WERI-Rb-1 (cell line): Measurements from ENCODE around the gene ANO4.
"Not testable (repeated sequence)": the region's sequence is repeated elsewhere in the genome, so short reads cannot be mapped to it uniquely, and the experiment has no call there.

ENCODE experiments used
- DNase-seq: peaks from one replicate; pipeline ENCODE4 v3.0.0-alpha.2; 2020
- H3K27ac ChIP-seq: fragments of 250-450 bp; sonication (Bioruptor Pico); 2 replicates; pipeline ENCODE4 v1.5.1; 2020; ENCODE audit warnings: mild to moderate bottlenecking, moderate library complexity
- H3K27me3 ChIP-seq: fragments of 250-450 bp; sonication (Bioruptor Pico); 2 replicates; pipeline ENCODE4 v1.5.1; 2021; ENCODE audit warnings: mild to moderate bottlenecking, low read depth, moderate library complexity; ENCODE audit not compliant: insufficient read depth, severe bottlenecking
- H3K36me3 ChIP-seq: fragments of 250-450 bp; sonication (Bioruptor Pico); 2 replicates; pipeline ENCODE4 v1.5.1; 2020; ENCODE audit warnings: mild to moderate bottlenecking, moderate library complexity
- H3K4me3 ChIP-seq: 2 replicates; pipeline ENCODE4 v1.5.1; 2011; ENCODE audit warnings: low read depth, mild to moderate bottlenecking, control low read depth, low read length
- H3K9me3 ChIP-seq: fragments of 250-450 bp; sonication (Bioruptor Pico); 2 replicates; pipeline ENCODE4 v1.5.1; 2021; ENCODE audit warnings: mild to moderate bottlenecking, moderate library complexity; ENCODE audit not compliant: severe bottlenecking
- CTCF ChIP-seq: IDR thresholded peaks from 2 replicates; pipeline ENCODE4 v1.5.1; 2011; ENCODE audit warnings: low read depth, mild to moderate bottlenecking, control low read depth, inconsistent platforms, low read length

ANO4 gene

GRCh38 chr12:100919116-100919515 lies 124.5 kb downstream of the ANO4 start:
- no peak for DNase-seq
- H3K27ac ChIP-seq = no peak overlapping the region
- no peaks in the 10 kb centered on the region for H3K9me3 ChIP-seq
- no peaks in the 10 kb centered on the region for H3K27me3 ChIP-seq
- H3K4me3 ChIP-seq = no peak overlapping the region
- no peaks in the 10 kb centered on the region for H3K36me3 ChIP-seq
- no peak for TF ChIP-seq CTCF

GRCh38 chr12:100920493-100920892 lies 125.9 kb downstream of the ANO4 start:
- no peak overlapping the region for H3K27ac ChIP-seq
- H3K4me3 ChIP-seq = no peak overlapping the region
- no peak for DNase-seq
- H3K36me3 ChIP-seq = no peaks in the 10 kb centered on the region
- H3K27me3 ChIP-seq = no peaks in the 10 kb centered on the region
- no peaks in the 10 kb centered on the region for H3K9me3 ChIP-seq
- TF ChIP-seq CTCF = no peak

- peak; percentile 52 for TF ChIP-seq CTCF
These were observed 132.2 kb downstream of the ANO4 start for GRCh38 chr12:100926669-100927248.

GRCh38 chr12:100927826-100928225 lies 133.2 kb downstream of the ANO4 start:
- DNase-seq = no peak
- no peaks in the 10 kb centered on the region for H3K36me3 ChIP-seq
- no peak overlapping the region for H3K27ac ChIP-seq
- H3K4me3 ChIP-seq = no peak overlapping the region
- no peak for TF ChIP-seq CTCF
- H3K27me3 ChIP-seq = no peaks in the 10 kb centered on the region
- no peaks in the 10 kb centered on the region for H3K9me3 ChIP-seq

More at GRCh38 chr12:100926669-100927248, 132.2 kb downstream of the ANO4 start:
- H3K27ac ChIP-seq = no peak overlapping the region
- no peak overlapping the region for H3K4me3 ChIP-seq
- H3K36me3 ChIP-seq = no peaks in the 10 kb centered on the region
- H3K9me3 ChIP-seq = no peaks in the 10 kb centered on the region
- DNase-seq = peak; percentile 51
- H3K27me3 ChIP-seq = no peaks in the 10 kb centered on the region

- Histone ChIP-seq H3K4me3 (no peak overlapping the region), H3K27ac (no peak overlapping the region), H3K36me3 (no peaks in the 10 kb centered on the region), H3K27me3 (no peaks in the 10 kb centered on the region), H3K9me3 (no peaks in the 10 kb centered on the region)
- no peak for TF ChIP-seq CTCF
- no peak for DNase-seq
These were observed 138.0 kb downstream of the ANO4 start for GRCh38 chr12:100932571-100932970.

GRCh38 chr12:100933531-100933930 lies 139.0 kb downstream of the ANO4 start:
- H3K9me3 ChIP-seq, DNase-seq, H3K27ac ChIP-seq, H3K4me3 ChIP-seq, H3K27me3 ChIP-seq, H3K36me3 ChIP-seq: not testable (repeated sequence)
